Memory B cell (primary cell): ENCODE results near the gene SNX1.

Experiments used
- ATAC-seq: fragments of 150-1000 bp; cut with Tn5 transposase; 2 replicates; pipeline ENCODE4 v1.10.0; 2021; ENCODE audit warnings: low read depth, mild to moderate bottlenecking, moderate library complexity
- DNase-seq, 2 donors: peaks; one replicate each; pipeline ENCODE4 v3.0.0; 2022; ENCODE audit warnings: low spot score in 2 of 2
- H3K27ac Mint-ChIP-seq: one replicate; pipeline ENCODE4 v1.8.0; 2022; ENCODE audit warnings: mild to moderate bottlenecking, moderate library complexity, mixed read lengths
- H3K27me3 Mint-ChIP-seq: one replicate; pipeline ENCODE4 v1.8.0; 2022; ENCODE audit warnings: mixed read lengths
- H3K36me3 Mint-ChIP-seq: one replicate; pipeline ENCODE4 v1.8.0; 2022; ENCODE audit warnings: mild to moderate bottlenecking, mixed read lengths
- H3K4me1 Mint-ChIP-seq: one replicate; pipeline ENCODE4 v1.8.0; 2022; ENCODE audit warnings: mixed read lengths
- H3K4me3 Mint-ChIP-seq: one replicate; pipeline ENCODE4 v1.8.0; 2022; ENCODE audit warnings: mild to moderate bottlenecking, moderate library complexity, mixed read lengths
- H3K9me3 Mint-ChIP-seq: one replicate; pipeline ENCODE4 v1.8.0; 2022; ENCODE audit warnings: mixed read lengths

Gene SNX1

GRCh38 chr15:64166102-64166890 lies 70.5 kb downstream of the SNX1 start:
- H3K4me3 Mint-ChIP-seq = no peak overlapping the region

GRCh38 chr15:64180235-64180824 lies 84.5 kb downstream of the SNX1 start:
- ATAC-seq = peak; percentile 97
- Mint-ChIP-seq H3K36me3 (peaks cover 4% of the 10 kb centered on the region), H3K27ac (peak overlapping the region; percentile 96), H3K4me3 (peak overlapping the region; percentile 61), H3K9me3 (no peaks in the 10 kb centered on the region), H3K4me1 (peaks cover 17% of the 10 kb centered on the region), H3K27me3 (no peaks in the 10 kb centered on the region)
- peak; percentile 47 to 76 for DNase-seq

More at GRCh38 chr15:64166102-64166890, 70.5 kb downstream of the SNX1 start:
- DNase-seq (no peak), ATAC-seq (no peak)
- Mint-ChIP-seq H3K27ac (no peak overlapping the region), H3K9me3 (no peaks in the 10 kb centered on the region), H3K4me1 (peaks cover 23% of the 10 kb centered on the region), H3K36me3 (peaks cover 4% of the 10 kb centered on the region), H3K27me3 (no peaks in the 10 kb centered on the region)

- no peak for ATAC-seq
- Mint-ChIP-seq H3K27me3 (no peaks in the 10 kb centered on the region), H3K4me1 (peaks cover 17% of the 10 kb centered on the region), H3K36me3 (peaks cover 2% of the 10 kb centered on the region), H3K4me3 (no peak overlapping the region), H3K9me3 (no peaks in the 10 kb centered on the region), H3K27ac (peak overlapping the region; percentile 35)
- no peak for DNase-seq
These were observed 87.1 kb downstream of the SNX1 start for GRCh38 chr15:64182859-64183370.

DNA sequence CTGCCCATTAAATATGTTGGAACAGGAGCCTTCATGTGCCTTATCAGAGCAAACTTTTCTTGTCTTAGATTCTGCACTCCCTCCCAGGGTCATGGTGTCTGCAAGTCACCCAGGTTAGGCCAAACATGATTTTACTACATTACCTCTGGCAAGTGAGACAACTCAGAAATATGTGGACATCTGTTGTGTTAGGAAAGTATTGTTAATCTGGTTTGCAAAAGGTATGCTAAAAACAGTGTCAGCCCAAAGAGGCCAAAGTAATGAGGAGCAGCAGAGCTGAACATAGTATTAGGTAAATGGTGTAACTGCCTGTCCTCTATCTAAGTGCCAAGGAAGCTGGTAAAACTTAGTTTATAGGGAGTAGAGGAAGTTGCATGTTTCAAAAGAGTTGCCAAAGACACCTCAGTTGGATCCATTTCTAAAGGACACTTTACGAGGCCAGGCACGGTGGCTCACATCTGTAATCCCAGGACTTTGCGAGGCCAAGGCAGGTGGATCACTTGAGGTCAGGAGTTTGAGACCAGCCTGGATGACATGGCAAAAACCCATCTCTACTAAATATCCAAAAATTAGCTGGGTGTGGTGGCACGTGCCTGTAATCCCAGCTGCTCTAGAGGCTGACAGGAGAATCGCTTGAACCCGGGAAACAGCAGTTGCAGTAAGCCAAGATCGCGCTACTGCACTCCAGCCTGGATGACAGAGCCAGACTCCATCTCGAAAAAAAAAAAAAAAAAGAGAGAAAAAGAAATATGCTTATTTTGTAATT lies 89.5 kb downstream of the SNX1 start:
- peaks cover 4% of the 10 kb centered on the region for H3K36me3 Mint-ChIP-seq
- H3K27ac Mint-ChIP-seq = no peak overlapping the region
- H3K4me1 Mint-ChIP-seq = peaks cover 10% of the 10 kb centered on the region
- no peaks in the 10 kb centered on the region for H3K27me3 Mint-ChIP-seq
- no peak for DNase-seq
- H3K4me3 Mint-ChIP-seq = no peak overlapping the region
- ATAC-seq = no peak
- H3K9me3 Mint-ChIP-seq = no peaks in the 10 kb centered on the region

- H3K4me3 Mint-ChIP-seq = no peak overlapping the region
- no peak for DNase-seq
- no peaks in the 10 kb centered on the region for H3K27me3 Mint-ChIP-seq
- peaks cover 4% of the 10 kb centered on the region for H3K36me3 Mint-ChIP-seq
- no peaks in the 10 kb centered on the region for H3K9me3 Mint-ChIP-seq
- ATAC-seq = no peak
- no peaks in the 10 kb centered on the region for H3K4me1 Mint-ChIP-seq
- H3K27ac Mint-ChIP-seq = no peak overlapping the region
These were observed 91.8 kb downstream of the SNX1 start for GRCh38 chr15:64187396-64188191.
